ENCODE data around the gene ARGLU1.
"Not testable (repeated sequence)": the region's sequence is repeated elsewhere in the genome, so short reads cannot be mapped to it uniquely, and the experiment has no call there.

The ARGLU1 gene, protein sequence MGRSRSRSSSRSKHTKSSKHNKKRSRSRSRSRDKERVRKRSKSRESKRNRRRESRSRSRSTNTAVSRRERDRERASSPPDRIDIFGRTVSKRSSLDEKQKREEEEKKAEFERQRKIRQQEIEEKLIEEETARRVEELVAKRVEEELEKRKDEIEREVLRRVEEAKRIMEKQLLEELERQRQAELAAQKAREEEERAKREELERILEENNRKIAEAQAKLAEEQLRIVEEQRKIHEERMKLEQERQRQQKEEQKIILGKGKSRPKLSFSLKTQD

DNA sequence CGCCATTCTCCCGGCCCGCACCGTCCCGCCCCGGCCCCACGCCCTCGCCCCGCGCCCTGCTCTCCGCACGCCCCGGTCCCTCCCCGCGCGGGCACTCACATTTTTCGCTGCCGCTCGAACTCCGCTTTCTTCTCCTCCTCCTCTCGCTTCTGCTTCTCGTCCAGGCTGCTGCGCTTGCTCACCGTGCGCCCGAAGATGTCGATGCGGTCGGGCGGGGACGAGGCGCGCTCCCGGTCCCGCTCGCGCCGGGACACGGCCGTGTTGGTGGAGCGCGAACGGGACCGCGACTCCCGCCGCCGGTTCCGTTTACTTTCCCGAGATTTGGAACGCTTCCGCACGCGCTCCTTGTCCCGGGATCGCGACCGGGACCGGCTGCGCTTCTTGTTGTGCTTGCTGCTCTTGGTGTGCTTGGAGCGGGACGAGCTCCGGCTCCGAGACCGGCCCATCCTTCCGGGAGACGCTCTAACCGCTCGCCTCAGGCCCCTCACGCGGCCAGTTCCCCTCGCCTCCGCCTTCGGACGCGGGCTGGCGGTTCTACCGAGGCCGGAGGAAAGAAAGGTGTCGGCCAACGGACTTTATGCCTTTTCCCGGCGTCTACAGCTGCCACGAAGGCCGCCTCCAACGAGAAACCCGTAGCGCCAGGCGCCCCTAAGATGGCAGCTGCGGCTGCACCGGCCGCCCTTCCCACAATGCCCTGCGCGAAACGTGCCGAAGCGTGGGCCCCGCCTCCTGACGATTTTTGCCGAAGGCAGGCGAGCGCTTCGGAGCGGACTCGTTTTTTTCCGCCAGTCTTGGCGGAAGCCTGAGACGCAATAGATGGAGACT is at the start of gene ARGLU1:
ARGLU1 (minus strand) TSS at position 664 of the 825 bp plus-strand sequence; CDS start at position 446, 218 bp downstream.
- DNase-seq (ENCODE audit: low spot score): peak; percentile 91

DNA sequence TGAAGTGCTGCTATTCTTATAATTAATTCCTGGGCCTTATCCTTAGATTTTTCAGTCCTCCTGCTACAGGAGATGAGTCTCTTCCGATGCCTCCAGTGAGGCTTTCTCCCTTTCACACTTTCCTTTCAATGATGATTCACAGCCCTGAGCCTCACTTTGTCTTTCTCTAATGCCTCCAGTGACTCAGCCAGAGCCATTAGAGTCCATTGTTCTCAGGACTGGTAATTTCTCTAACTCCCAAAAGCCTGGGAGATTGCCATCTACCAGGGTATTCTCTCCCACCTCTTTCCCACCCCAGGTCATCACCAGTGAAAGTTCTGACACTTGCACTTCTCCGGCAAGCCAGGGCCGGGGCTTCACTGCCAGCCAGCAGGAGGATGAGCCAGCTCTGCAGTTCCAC is 49.6 kb upstream of the ARGLU1 start:
- DNase-seq (ENCODE audit: low spot score): no peak

DNA sequence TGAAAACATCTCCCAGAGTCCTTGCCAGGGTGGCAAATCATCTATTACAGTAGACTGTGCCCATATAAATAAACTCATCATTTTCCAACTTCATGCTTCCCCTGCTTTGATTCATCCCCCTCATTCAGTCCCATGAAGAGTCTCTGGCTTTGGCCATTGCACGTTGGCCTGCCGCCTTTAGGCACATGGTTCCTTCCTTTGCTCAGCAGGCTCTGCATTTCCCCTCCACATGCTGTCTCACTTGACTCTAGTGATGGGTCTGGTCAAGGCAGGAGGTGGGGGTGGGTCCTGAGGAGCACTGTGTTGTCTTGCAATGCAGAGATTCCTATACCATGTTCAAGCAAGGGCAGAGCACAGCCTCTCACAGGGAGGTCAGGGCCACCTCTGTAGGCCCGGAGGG is 48.8 kb upstream of the ARGLU1 start:
- DNase-seq (ENCODE audit: low spot score): no peak

DNA sequence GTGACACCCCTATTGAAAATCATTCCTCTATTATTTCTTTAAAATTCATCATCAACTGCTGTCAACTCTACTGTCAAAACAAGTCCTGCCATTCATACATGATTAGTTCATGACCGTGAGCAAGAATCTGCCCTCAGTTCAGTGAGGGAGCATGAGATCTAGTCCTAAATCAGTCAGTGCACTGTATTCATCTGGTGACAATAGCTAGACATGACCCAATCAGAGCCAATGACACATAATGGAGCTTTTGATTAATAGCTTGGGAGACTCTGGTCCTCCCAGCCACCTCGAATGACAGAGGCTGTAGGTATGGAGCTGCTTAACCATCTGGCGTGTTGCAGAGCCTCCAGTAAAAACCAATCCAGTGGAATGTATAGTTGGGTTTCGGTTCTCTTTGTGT is 46.9 kb upstream of the ARGLU1 start:
- DNase-seq (ENCODE audit: low spot score): peak; percentile 3

DNA sequence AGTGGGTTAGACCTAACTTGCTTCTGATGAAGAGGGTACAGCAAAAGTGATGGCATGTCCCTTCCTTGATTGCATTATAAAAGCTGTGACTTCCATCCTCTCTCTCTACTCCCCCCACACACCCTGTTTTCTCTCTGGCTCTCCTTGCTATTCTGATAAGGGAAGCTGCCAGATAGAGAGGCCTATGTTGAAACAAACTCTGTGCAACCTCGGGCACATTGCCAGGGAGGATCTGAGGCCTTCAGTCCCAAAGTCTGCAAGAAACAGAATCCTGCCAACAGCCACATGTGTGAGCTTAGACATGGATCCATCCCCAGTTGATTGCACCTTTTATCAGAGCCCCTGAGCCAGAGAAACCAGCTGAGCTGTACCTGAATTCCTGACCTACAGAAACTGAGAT is 44.8 kb upstream of the ARGLU1 start:
- peak; percentile 15 for DNase-seq (ENCODE audit: low spot score)

DNA sequence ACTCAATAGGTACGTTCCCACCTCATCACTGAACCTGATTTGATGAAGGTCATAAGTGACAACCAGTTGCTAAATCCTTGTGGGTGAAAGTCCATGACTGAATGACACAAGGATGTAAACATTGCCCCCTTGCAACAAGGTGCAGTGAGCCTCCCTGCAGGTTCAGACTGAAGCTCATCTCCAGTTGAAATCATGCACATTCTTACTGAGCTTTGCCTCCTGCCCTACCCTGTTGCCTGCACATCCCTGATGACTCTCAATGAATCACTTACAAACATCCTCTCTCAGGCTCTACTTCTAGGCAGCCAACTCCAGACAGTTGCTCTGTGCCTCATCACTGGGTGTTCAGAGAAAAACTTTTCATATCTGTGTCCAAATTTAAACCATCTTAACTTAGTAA is 42.5 kb upstream of the ARGLU1 start:
- no peak for DNase-seq (ENCODE audit: low spot score)

DNA sequence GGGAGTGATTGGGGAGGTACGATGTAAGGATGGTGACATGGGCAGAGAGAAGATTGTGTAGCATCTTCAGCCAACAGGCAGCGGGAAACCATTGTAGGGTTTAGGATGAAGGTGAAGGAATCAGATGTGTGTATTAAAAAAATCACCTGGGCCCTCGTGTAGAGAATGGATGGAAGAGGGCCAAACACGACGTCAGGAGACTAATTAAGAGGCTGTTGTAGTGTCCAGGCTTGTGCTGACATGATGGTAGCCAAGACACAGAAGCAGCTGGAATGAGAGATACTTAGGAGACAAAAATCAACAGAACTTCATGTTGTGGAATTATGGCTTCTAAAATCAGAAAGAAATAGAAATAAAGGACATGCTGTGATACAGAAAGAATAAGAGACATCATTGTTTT is 41.2 kb upstream of the ARGLU1 start:
- DNase-seq (ENCODE audit: low spot score): no peak

DNA sequence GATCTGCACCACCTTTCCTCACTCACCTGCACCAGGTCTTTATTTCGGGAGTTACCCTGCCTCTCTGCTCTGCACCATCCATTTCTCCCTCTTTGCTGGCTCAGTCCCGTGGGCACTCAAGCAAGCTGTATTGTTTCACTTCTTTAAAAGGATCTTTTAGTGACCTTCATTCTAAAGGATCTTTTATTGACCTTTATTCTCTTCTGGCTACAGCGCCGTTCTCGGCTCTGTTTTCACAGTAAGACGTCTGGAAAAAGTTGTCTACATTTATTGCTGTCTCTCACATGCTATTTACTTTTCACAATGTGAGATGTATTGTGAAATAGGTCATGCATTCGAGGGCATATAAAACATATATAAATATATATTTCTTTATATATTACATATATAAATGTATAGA is 35.6 kb upstream of the ARGLU1 start:
- DNase-seq (ENCODE audit: low spot score): no peak

DNA sequence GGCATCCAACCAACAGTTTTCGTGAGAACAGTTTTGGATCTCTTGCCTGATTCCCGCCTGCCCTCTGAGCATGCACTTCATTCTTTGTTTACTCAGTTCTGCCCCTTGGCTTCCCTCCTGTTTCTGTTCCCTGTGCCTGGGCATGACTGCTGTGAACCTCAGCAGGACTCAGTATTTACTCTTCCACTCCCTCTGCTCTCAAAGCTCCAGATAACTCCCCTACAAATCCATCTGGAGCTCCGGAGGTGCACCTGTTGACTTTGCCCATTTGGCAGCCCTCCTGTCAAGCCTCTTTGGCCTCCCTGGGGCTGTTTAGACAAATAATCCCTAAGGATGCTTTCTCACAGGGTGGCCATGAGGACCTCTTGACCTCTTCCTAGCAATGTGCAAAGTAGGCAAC is 34.2 kb upstream of the ARGLU1 start:
- DNase-seq (ENCODE audit: low spot score): no peak

DNA sequence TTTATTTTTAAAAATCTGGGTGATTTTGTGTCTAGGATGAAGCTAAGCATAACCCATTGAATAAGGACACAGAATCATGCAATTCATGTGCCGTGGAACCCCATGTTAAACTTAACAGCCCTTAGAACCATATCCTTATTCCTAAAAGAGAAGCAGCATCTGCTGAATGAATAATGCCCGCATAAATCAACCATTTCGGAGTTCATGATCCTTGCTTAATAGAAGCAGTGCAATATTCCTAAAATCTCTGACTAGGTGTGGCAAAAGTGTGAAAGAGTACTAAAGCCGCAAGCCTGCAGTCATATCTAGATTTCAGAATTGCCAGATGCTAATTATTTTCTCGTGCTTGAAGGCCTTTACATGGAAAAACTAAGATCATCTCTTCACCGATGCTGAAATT is 33.6 kb upstream of the ARGLU1 start:
- no peak for DNase-seq (ENCODE audit: low spot score)

DNA sequence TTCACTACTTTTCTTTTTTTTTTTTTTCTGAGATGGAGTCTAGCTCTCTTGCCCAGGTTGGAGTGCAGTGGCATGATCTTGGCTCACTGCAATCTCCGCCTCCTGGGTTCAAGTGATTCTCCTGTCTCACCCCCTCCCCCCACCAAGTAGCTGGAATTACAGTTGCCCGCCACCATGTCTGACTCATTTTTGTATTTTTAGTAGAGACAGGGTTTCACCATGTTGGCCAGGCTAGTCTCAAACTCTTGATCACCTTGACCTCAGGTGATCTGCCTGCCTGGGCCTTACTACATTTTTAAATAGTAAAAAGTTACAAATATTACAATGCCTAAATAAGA is 32.8 kb upstream of the ARGLU1 start:
- DNase-seq (ENCODE audit: low spot score): not testable (repeated sequence)

DNA sequence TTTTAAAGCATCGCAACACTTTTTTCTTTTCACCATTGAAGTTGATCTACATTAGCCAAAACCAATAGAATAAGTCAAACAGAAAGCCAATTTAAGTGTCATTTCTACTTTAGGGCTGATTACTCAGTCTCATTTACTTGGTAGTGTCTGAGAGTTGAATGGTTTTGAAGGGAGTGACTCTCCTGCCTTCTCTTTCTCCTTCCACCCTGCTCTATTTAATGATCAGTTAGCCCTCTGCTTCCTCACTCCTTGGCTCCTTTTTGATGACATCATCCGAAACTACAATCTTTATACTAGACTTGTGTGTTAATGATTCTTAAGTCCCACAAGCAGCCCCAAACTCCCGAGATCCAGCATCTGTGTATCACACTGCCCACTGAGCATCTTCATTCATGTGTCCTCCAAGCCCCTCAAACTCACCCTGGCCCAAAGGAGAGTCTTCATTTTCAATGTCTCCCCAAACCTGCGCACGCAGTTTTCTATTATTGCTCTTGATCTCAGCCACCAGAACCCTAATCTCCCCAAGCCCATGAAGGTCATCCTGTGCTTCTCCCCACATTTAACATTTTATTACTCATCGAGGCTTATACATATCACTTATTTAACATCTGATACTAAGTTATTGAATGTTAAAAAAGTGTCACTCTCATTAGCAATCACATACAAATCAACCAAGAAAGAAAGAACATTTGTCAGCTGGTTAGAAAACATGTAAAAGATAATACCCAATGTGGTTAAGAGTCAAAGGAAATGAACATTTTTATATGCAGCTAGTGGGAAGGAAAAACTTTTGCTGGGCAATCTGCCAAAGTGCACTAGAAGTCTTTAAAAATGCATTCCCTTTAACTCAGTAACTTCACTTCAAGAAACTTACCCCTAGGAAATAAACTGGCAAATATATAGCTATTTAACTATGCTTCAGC is 32.2 kb upstream of the ARGLU1 start:
- DNase-seq (ENCODE audit: low spot score): no peak

DNA sequence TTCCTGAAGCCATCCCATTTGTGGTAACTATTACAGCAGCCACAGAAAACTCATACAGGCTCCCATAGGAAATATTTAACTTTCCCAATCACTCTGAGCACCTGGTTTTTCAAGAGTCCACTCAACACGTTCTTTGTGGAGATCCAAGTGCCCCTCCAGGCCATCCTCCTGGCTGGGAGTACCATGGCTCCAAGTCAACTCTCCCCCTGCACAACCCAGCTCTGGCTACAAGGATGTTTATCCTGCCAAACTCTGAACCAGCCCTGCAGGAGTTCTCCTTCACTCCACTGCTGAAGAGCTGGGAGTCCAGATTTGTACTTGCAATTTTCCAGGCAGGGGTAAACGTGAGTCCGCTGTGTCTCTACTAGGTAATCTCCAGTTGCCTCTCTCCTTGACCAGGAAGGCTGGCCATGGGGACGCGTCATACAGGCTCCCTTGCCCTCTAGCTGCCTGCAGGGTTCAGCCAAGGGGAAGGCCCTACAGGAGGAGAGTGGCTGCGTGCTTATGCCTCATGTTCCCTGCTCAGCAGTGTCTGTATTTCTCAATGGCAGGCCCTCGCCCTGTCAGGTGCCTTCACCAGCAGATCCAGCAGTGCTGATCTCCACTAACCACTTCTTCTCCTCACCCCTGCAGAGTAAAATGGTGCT is 29.9 kb upstream of the ARGLU1 start:
- DNase-seq (ENCODE audit: low spot score): no peak

DNA sequence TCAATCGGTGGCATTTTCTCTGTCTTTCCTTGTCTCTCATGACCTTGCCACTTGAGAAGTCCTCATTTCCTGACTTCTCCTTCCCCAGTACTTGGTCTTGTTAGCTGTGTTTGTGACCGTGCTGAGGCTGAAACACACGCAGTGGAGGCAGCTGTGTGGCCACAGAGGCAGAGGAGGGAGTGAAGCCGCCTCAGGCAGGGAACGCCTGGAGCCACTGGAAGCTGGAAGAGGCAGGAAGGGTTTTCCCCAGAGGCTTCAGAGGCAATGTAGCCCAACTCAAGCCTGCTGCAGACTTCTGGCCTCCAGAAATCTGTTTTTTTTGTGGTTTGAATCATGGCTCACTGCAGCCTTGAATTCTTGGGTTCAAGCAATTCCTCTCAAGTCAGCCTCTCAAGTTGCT is 29.2 kb upstream of the ARGLU1 start:
- no peak for DNase-seq (ENCODE audit: low spot score)

DNA sequence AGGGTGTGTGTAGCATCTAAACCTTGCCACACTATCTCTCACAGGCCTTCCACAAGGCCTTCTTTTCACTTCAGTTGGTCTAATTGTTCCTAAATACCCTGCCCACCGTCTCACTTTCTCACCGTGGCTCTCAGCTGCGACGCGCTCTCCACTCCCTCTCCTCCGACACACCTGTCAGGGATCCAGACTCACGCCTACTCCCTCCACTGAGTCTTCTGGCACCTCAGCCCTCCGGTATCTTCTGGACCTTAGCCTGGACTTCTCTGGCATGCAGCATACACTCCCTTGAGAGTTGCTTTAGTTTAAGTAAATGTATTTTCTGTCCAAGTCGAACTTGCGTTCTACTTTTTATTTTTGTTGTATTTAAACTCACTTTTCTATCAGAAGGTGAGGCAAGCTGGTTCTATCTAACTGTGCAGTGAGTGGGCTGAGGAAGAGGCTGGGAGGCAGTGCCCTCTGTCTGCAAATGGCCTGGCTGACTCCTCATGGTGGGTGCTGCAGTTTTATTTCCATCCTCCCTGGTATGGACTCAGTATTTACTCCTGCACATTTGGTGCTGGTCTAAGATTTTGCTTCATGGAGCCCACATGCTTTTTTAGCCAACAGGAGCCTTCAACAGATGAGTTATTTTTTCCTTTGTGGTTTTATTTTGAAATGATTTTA is 28.5 kb upstream of the ARGLU1 start:
- no peak for DNase-seq (ENCODE audit: low spot score)

DNA sequence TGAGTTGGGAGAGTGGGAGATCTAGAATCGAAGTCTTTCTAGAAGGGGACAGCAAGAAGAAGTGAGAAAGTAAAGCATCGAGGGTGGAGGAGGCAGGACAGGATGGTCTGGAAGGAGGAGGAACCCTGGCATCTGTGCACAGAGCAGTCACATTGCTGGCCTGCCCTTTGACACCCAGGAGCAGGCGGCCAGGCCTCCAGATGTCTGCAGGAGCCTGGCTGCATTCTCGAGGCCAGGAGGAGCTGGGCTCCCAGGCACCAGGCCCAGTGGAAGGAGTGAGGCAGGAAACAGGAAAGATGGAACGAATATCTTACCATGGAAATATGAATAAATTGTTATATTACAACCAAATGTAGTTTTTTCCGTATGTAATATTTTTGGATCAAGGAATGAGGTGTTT is 27.7 kb upstream of the ARGLU1 start:
- no peak for DNase-seq (ENCODE audit: low spot score)

DNA sequence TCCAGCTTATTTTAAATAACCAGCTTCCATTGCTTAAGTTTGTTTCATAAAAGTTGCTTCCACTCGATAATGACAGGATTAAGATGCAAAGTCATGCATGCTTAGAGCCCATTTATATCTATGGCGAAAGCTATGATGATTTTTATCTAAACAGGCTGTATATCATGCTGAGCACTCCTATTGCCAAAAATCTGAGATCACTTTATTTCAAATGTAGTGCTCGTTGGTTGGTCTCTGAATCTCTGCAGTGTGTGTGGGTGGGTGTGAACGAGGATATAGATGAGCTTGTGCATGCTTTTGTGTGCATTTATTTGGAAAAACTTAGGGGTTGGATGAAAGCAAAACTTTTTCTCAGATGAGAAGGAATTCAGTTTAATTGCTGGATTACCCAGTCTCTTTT is 27.0 kb upstream of the ARGLU1 start:
- DNase-seq (ENCODE audit: low spot score): no peak

DNA sequence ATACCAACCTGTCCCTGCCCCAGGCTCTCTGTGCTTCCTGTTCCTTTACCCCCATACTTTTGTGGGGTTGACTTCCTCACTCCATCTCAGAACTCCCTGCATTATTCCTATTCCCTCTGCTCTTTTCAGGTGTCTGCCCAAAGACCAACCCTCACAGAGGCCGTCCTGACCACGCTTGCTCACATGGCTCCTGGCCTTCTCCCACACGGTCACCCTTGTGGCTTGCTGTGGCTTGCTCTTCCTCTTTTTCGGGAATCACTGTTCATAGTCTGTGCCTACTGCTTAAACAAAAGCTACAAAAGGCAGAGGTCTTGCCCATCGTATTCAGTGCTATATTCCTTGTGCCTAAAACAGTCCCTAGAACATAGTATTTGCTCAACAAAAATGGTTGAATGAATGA is 25.2 kb upstream of the ARGLU1 start:
- no peak for DNase-seq (ENCODE audit: low spot score)

DNA sequence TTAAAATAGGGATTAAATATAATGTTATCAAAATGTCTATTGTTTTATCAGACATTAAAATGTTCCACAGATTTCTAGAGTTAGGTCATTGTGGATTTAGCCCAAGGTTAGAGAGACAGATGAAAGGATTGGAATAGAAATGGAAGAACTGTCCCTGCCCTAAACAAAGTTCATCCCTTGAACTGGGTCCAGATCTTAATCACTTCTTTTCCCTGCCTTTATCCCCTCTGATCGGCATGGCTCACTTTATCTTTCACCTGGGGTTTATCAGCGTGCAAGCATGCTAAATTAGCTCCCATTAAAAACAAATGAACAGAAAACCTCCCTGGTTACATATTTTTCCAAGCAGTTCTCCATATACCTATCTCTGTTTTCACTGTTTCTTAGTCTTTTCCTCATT is 23.4 kb upstream of the ARGLU1 start:
- no peak for DNase-seq (ENCODE audit: low spot score)

DNA sequence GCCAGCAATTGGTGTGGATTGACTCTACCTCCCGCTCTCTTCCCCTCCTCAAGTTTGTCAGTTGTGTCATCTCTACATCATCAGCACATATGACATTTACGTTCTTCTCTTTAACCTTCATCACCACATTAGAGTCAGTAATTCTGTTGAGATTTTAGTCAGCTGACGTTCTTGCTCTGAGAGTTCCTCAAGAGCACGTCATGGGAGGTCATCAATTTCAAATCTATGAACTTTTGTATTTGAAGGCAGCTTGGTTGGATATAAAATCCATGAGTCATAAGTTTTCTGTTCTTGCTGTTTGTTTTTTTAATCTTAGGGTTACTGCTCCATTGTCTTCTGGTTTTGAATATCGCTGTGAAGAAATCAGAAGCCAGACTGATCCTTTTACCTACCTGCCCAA is 21.8 kb upstream of the ARGLU1 start:
- no peak for DNase-seq (ENCODE audit: low spot score)

DNA sequence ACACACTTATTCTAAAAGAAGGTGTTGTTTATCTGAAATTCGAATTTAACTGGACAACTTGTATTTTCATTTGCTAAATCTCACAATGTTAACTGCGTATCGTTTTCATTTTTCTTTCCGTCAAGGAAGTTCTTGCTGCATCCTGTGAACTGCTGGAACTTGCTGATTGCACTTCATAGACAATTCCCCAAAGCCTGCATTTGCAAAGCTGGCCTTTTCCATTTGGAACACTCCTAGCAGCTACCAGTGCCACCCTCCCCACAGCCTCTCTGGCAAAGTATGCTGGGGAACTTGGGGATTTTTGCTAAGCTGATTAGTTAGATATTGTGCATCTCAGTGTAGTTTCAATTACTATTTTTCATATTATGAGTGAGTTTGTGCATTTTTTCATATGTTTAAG is 20.4 kb upstream of the ARGLU1 start:
- no peak for DNase-seq (ENCODE audit: low spot score)

DNA sequence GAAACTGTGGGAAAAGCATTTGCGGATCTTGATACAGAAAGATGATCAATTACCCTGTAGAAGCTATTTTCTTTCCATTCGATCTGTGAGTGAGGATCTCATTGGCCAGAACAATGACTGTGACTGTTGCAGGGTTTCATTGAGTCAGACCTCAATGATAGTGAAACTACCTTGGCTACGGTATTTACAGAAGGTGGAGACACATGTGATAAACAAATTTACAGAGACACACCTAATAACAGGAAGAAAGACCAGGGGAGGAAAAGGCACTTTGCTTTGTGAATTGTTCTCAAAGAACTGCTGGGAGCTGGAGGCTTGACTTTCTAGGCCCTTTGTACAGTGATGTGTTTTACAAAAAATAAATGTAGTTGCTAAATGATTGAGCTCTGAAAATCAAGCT is 19.9 kb upstream of the ARGLU1 start:
- DNase-seq (ENCODE audit: low spot score): no peak
